ENCODE data around the gene CNKSR1.
"Not testable (repeated sequence)": the region's sequence is repeated elsewhere in the genome, so short reads cannot be mapped to it uniquely, and the experiment has no call there.

Gene CNKSR1

DNA sequence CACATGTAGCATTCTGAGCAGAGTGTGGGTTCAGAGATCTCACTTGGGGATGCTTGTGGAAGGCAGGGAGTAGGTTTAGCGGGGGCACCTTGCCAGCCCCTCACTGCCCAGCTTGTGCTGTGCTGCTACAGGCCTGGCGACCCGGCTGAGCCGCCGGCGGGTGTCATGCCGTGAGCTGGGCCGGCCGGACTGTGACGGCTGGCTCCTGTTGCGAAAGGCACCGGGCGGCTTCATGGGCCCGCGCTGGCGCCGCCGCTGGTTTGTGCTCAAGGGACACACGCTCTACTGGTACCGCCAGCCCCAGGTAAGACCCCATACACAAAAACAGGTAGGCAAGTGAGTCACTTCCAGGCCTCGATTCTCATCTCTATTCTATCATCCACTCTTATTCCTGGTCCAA is 7.6 kb downstream of the CNKSR1 start:
- DNase-seq = no peak

DNA sequence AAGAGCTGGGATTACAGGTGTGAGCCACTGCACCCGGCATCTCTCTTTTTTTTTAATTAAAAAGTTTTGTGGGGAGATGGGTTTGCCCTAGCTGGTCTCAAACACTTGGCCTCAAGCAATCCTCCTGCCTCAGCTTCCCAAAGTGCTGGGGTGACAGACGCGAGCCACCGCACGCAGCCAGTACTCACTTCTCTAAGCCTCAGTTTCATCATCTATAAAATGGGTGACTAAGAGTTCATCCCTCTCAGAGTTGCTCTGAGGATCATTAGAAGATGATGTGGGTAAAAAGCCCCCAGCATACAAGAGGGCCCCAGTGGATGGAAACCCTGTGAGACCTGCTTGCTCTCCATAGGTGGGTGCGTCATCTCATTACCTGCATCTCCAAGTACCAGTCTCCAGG is 10.6 kb downstream of the CNKSR1 start:
- DNase-seq = no peak

DNA sequence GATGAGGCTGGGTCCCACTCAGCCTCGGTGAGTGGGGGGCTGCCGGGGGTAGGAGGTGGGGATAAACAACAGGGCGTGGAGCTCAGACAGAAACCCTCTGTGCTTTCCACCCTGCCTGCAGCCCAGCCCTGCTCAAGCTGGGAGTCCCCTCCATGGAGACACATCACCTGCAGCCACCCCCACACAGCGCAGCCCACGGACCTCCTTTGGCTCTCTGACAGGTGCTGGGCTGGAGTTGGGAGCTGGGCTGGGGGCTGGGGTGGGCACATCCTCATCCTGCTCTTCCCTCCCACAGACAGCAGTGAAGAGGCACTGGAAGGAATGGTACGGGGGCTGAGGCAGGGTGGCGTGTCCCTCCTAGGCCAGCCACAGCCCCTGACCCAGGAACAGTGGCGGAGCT is 11.2 kb downstream of the CNKSR1 start:
- no peak for DNase-seq

DNA sequence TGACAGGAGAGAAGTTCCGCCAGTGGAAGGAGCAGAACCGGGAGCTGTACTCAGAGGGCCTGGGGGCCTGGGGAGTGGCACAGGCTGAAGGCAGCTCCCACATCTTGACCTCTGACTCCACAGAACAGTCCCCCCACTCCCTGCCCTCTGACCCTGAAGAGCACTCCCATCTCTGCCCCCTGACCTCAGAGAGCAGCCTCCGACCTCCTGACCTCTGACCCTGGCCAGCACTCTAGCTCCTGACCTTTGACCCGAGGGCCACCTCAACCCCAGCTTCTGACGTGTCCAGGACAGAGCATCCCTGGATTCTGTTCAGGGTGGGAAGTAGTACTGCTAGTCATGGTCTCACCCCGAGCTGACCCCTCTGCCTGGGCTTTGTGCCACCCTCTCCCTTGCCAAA is 12.0 kb downstream of the CNKSR1 start:
- no peak for DNase-seq

DNA sequence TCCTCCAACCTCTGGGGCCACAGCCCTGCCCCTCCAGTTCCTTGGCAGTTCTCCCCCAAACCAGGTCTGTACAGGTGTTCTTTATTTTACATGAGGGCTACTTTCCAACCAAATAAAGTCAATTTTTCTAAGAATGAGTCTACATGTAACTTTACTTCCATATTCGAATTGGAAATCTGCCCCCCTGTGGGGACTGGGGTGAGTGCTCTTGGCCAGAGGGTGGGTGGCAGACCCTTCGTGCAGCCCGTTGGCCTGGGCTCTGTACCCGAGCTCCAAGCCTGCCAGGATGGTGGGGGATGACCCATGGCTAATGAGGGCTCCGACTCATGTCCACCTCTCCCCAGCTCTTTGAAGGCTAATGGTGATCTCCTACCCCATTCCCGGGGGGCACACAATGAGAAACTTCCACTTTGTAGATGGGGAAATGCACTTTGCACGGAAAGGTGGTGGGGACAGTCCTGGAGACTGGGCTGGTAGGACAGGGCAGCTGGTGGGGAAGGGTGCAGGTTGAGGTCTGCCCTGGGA is 12.5 kb downstream of the CNKSR1 start:
- DNase-seq = no peak

DNA sequence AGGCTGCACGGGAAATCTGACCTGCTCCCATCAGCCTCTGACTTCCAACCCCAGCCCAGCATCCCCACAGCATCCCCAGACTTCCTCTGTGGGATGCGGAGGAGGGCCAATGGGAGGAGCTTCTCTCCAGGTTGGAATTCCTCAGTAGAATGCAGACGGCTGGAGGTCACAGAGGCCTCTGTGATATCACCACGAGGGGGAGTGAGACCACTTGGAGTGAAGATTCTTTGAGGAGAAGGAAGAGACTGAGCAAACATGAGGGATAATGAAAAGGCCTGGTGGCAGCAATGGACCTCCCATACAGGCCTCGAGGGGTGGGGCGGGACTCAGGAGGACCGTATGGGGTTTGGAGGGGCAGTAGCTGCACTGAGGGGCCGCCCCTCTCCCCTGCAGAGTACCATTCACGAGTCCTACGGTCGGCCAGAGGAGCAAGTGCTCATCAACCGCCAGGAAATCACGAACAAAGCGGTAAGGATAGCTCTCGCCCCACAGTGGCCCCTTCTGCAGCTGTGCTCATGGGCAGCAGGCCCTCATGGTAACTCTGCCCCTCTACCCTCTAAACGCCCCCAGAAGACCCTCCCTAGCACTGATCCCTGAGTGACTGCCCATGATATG is 13.2 kb downstream of the CNKSR1 start, which contains the start of gene CATSPER4:
Gene CATSPER4, plus strand, starts transcription at position 230 of the 615 bp plus-strand sequence. Its CDS starts 26 bp downstream, at position 256.
- no peak for DNase-seq

DNA sequence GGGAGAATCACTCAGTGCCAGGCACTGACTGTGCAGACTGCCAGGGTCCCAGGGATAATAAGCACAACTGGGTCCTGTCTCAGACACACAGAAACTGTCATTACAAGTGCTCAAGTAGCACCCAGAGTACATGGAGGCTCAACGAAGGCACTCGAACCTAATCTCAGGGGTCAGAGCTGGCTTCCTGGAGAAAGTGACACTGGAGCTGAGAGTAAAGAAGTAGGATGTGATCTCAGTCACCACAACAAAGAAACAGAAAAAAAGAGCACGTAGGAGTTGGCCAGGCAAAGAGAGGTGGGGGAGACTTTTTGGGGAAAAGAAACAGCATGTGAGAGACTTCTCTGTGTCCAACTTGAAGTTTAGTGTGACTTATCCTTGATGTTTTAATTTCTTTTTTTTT is 14.4 kb downstream of the CNKSR1 start:
- DNase-seq = no peak

DNA sequence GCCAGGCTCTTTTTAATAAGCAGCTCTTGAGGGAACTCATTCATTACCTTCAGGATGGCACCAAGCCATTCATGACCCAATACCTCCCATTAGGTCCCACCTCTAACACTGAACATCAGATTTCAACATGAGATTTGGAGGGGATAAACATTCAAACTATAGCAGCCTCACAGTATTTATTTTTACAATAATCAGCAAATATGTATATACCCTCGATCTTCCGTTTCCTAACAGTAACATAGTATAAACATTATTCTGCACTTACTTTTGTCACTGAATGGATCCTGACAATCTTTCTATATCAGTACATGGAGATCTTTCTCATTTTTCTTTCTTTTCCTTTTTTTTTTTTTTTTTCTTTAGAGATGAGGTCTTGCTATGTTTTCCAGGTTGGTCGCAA is 18.5 kb downstream of the CNKSR1 start:
- no peak for DNase-seq

DNA sequence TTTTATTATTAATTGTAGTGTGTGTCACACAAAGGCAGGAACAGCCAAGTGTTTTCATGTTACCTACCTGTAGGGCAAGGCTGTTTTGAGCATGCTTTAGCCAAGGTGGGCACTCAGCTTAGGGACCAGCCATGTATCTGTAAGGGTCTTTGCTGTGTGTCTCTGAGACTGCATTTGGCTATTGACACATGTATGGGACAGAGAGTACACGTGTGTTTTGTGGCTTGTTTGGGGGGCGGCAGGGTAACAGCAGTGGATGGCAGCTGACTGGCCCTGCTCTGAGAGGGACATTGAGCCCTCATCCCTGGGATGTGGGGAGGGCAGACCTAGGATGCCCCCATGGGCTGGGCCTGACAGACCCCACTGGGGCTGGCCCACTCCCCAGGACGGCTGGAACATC is 20.0 kb downstream of the CNKSR1 start:
- no peak for DNase-seq

DNA sequence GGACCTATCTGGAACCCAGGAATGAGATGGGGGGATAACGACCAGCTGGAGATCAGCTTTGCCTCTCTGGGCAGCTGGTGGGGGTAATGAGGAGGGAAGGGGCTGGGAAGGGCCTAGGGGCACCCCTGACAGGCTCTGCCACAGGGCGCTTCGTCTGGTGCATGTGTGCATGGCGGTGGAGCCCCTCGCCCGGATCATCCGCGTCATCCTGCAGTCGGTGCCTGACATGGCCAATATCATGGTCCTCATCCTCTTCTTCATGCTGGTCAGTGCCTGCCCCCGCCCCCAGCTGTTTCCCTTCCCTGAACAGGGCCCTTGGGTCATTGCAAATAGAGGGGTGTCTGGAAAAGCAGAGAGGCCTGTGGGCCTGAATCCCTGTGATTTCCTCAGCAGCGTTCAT is 20.5 kb downstream of the CNKSR1 start:
- no peak for DNase-seq

DNA sequence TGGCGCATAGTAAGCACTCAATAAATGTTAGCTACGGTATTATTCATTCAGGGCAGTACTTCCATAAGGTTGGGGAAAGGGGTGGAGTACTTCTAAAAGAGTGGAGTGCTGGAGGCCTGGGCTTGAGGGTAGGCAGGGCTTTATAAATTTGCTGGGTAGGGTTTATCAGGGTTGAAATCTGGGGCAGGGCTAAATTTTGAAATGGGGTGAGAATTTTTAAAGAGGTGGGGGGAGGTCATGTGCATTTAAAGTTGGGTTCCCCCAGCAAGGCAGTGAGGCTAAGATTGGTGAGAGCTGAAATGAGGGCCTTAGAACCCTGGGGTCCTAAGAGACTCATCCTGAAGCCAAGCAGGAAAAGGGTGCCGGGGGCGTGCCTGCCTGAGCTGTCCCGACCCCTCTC is 23.1 kb downstream of the CNKSR1 start:
- DNase-seq = no peak

DNA sequence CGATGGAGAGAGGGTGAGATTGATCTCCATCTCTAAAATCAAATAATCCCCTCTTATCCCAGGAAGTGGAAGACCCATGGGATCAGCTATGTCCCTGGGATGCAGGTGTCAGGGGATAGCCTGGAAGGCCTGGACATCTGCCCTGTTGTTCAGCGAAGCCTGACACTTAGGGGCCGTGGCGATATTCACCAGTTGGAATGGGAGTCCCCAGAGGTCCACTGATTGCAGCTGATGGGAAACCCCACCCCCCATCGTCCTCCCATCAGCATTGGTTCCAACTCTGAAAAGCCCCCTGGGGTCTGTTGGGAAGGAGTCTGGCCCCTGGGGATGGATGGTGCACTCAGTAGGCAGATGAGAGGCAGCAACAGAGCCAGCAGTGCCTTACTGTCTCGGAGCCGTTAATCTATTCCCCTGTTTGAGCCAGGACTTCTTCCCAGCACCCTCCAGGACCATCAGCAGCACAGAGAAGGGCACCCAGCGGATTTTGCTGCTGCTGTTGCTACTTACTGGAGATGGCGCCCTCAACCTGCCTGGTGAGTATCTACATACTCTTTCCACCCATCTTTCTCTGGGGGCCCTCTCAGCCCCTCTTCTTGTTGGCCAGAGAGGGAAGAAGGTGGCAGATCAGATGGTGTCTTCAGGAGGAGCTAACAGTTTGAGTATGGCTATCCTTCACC is 26.5 kb downstream of the CNKSR1 start:
- DNase-seq = no peak

DNA sequence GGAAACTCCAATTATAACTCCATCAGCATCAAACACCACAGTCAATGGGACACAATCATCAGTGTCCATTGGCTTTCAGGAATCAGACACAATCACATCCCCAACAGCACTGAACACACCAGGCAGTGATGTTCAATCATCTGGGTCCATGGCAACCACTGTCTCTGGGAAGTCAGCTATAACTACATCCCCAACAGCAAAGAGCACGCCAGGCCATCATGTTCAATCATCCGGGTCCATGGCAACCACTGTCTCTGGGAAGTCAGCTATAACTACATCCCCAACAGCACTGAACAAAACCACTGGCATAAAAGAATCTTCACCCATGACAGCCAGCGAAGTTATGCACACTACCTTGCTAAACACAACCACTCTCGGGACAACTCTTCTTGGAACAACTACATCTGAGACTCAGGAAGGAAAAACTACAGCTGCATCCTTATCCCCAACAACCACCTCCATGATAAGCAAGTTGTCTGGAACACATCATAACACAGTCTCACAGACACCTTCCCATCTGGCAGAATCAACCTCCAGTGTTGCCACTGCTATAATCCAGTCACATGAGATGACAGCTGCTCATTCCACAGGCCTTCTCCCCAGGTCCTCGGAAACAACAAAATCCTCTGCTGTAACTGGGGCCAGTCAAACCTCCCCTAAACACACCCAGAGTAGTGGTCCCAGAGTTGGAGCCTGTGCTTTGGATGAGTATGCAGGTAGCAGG is 33.0 kb downstream of the CNKSR1 start:
- DNase-seq = no peak

DNA sequence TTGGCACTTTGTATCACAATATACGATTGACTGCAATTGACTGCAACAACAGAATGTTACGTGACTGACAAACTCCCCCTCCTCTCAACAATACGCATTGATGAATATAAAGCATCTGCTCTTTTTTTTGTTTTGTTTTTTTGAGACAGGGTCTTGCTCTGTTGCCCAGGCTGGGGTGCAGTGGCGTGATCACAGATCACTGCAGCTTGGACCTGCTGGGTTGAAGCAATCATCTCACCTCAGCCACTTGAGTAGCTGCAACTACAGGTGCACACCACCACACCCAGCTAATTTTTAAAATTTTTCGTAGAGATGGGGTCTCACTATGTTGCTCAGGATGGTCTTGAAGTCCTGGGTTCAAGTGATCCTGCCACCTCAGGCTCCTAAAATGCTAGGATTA is 35.4 kb downstream of the CNKSR1 start:
- no peak for DNase-seq

DNA sequence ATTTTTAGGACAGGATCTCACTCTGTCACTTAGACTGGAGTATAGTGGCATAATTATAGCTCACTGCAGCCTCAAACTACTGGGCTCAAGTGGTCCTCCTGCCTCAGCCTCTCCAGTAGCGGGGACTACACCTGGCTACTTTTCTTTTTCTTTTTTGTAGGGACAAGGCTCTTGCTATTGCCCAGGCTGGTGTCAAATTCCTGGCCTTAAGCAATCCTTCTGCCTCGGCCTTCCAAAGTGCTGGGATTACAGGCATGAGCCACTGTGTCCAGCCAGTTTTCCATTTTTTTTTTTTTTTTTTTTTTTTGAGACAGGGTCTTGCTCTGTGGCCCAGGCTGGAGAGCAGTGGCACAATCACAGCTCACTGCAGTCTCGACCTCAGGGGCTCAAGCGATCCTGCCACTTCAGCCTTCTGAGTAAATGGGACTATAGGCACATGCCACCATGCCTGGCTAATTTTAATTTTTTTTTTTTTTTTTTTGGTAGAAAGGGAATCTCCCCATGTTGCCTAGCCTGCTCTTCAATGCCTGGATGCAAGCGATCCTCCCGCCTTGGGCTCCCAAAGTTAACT is 36.1 kb downstream of the CNKSR1 start:
- no peak for DNase-seq

DNA sequence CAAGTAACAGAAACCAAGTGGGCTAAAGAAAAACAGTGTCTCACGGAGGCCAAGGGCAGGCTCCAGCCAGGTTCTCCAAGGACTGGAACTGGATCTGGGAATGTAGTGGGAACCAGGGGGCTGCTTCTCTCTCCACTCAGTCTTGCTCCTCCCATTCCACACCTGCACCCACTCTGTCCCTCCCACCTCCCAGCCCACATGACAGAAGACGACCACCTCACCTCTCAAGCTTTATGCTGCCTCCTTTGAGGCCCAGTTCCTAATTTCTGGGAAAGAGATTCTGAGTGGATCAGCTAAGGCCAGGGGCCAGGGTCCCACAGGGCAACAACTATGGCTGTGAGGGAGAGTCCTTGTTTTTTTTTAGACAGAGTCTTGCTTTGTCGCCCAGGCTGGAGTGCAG is 38.0 kb downstream of the CNKSR1 start:
- DNase-seq = no peak

DNA sequence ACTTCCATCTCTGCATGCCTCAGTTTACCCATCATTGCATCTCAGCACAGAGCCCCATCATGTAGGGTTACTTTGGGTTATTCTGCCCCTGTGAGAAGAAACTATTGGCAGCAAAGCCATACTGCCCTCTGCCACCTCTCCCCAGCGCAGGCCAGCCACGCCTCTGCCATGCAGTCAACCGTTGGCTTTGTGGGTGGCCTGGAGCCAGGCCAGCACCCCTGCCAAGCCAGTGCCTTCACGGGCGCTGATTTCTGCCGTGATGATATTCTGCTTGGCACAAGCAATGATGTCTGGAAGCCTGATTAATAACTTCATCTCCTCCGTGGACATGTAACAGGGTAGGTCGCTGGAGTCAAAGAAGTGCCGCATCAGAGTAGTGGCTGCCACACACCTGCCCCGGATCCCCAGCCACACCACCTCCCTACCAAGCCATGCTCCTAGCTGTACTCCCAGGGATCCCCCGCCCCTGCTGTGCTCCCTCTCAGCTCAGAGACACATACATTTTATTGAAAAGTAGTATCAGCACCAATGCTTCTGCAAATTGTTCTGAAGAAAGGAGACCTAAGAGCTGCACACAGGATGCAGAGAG is 41.7 kb downstream of the CNKSR1 start:
- DNase-seq = no peak

DNA sequence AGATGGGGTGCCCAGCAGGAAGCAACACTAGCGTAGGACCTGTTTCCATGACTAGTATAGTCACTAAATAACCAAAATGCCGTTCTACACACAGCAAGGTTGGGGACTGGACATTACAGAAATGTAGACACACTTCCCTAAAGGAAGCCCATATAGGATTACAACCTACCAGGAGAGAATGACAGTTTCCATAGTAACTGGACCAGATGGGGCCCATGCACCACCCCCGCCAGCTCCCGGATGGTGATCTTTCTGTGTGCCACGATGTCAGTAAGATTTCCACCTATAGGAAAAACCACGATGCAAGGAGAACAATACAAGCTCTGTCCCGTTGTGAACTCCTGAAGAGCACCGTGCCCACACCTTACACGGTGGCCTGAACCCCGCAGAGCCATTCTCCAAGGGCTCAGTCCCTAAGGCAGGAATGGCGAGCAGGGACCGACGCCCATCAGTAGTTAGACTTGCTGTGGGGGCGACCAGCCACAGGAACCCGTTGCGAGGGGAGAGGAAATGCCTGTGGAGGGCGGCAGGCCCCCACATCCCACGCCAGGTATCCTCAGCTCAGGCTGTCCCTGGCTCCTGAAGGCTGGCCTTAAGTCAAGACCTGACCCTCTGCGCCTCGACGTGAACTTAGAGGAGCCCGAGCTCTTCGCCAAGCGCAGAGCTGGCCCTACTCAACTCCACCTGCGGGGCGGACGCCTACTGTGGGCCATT is 43.1 kb downstream of the CNKSR1 start:
- no peak for DNase-seq

DNA sequence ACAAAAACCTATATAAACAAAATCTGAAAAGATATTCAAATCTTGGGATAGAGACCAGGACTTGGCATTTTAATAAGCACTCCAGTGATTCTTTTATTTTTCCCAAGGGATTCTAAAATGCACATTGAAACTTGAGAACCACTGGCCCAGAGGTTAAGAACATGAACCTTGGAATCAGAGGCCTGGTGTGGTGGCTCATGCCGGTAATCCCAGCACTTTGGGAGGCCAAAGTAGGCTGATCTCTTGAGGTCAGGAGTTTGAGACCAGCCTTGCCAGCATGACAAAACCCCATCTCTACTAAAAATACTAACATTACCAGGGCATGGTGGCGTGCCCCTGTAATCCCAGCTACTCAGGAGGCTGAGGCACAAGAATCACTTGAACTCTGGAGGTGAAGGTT is 43.8 kb downstream of the CNKSR1 start:
- DNase-seq = no peak

DNA sequence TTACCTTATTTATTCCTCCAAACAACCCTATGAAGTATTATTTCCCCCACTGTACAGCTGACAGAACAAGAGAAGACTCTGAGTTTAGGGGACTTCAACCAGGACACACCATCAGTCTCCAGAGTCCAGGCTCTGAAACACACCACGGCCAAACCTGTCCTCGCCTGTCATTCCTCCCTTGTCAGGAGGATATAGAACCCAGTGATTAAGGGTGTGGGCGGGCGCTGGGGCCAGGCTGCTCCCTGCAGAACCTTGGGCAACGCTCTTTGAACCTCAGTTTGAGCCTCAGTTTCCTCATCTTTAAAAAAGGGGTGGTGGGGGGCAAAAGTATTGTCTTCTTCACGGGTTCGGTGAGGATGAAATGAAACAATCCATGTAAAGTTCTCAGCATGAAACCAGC is 47.3 kb downstream of the CNKSR1 start:
- no peak for DNase-seq

DNA sequence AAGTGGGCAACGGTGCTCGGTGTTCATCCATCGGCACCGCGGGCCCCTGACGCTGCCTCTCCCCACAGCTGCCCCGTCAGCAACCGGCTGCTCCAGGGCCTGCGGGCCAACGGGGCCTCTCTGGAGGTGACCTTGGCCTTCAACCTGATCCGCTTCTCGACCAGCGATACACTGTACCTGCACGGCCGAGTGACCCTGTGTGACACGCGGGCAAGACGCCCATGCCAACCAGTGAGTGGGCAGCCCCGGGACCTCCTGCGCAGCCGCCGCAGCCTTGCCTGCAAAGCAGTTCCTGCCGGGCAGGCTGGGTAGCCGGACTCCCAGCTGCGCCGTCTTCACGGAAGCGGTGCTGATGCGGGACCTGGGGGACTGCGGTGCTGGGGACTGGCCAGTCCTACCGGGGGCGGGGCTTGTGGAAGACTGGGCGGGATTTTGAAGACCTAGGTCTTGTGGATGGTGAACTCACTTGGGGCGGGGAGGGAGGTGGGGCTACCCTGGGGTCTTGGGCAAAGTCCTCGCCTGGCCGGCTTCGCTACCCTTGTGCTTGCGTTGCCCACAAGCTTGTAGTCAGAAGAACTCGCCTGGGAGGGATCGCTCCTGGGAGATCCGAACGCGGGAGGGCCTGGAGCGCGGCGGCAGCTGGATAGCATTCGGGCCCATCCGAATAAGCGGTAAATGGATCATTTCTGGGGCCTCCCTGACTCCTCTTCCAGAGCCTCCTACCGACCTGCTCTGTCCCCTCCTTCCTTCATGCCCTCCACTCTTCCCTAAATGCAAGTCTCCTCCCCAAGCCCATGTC is 47.9 kb downstream of the CNKSR1 start:
- no peak for DNase-seq

DNA sequence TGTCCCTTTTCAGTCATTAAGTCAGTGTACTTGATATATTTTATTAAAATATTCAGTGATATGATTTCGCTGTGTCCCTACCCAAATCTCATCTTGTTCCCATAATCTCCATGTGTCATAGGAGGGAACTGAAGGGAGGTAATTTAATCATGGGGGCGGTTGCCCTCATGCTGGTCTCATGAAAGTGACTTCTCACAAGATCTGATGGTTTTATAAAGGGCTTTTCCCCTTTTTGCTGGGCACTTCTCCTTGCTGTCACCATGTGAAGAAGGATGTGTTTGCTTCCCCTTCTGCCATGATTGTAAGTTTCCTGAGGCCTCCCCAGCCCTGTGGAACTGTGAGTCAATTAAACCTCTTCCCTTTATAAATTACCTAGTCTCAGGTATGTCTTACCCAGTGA is 53.4 kb downstream of the CNKSR1 start:
- DNase-seq = not testable (repeated sequence)
